ENCODE results near the gene TESK2. TPM values are rescaled to one million over a fixed set of nuclear protein-coding genes. Genes with fewer than 3 reads are reported as not detected.
"Not testable (repeated sequence)": the region's sequence is repeated elsewhere in the genome, so short reads cannot be mapped to it uniquely, and the experiment has no call there.

The TESK2 gene
- total and polyA plus RNA-seq, 2 of the 13 experiments (the other 11 are each of a cell fraction or from before 2014, with no cell fraction given), result 5.5 to 9.6 TPM

DNA sequence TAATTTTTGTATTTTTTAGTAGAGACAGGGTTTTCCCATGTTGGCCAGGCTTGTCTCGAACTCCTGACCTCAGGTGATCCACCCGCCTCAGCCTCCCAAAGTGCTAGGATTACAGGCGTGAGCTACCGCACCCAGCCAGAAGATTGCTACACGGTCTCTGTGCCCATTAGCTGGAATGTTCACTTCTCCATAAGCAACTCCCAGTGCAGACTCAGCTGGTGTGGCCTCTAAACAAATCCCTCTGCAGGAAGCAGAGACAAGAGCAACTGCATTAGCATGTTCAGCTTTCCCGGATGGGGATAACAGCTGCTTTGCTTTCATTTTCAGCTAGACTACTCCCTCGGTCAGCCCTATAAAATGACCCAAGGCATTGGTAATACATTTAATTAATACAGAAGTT, 130.0 kb downstream of the TESK2 start:
- WGBS (ENCODE audit: low lambda C conversion rate), result 81% methylated on average over 5 of the region's 7 CpGs
- H3K4me3 ChIP-seq (replicated peaks in 1 of 3; ENCODE audit: insufficient read depth in 1 of 3, low read depth in 2 of 3, low read length in 3 of 3); H3K9ac ChIP-seq (ENCODE audit: insufficient read depth, low read depth, low read length); BruUV-seq (replicated peaks); H3K9me3 ChIP-seq (ENCODE audit: low read length); H3K27me3 ChIP-seq (ENCODE audit: control insufficient read depth in 1 of 2, insufficient read depth in 2 of 2, low read length in 2 of 2); H4K20me1 ChIP-seq (ENCODE audit: insufficient read depth, low read length); H2AFZ ChIP-seq (ENCODE audit: low read length); H3K36me3 ChIP-seq (replicated peaks in 1 of 2; ENCODE audit: control insufficient read depth in 1 of 2, insufficient read depth in 2 of 2, low read length in 2 of 2); H3K27ac ChIP-seq (ENCODE audit: extremely low read length, insufficient read depth, low read length); FAIRE-seq; H3K79me2 ChIP-seq (ENCODE audit: insufficient read depth, low read length): not testable (repeated sequence)
- Histone ChIP-seq H3K4me2 (ENCODE audit: low read depth, low read length) (peak overlapping the region; percentile 9; the same call in 1 of the 2 replicates), H3K4me1 (ENCODE audit: insufficient read depth, low read length) (peaks cover 22% of the 10 kb centered on the region)
- intact Hi-C loops (cut with micrococcal nuclease; ENCODE audit: unreplicated experiment), result loop anchor here (1.0 kb wide), 1 partner anchor 132 kb away; no protein-coding TSS in a partner anchor
- DNase-seq (ENCODE audit: low spot score), result peak; percentile 23
- peak; percentile 68 for ATAC-seq
- CTCF ChIA-PET (ENCODE audit: low intra/inter-chr PET ratio, low total read pairs), result interaction anchor here (2.8 kb wide), 1 partner anchor 131 kb away, joined by 32 read pairs; the partner anchor contains the start of gene TESK2
- in situ Hi-C loops (cut with HindIII; ENCODE audit: extremely low pct_ligation_motif_present, low pct_unique_long_range_greater_than_20kb), result loop anchor here (25.0 kb wide), 1 partner anchor 226 kb away; the partner anchor contains the start of gene NASP
- POLR2A ChIA-PET, result interaction anchor here (1.0 to 2.2 kb wide), 3 partner anchors 21 to 132 kb away, joined by 3 to 10 read pairs (median 7); partner anchors contain the start of genes MUTYH and TOE1
- TF ChIP-seq TFAP4 (IDR thresholded peaks at IDR 0.05; ENCODE audit: borderline replicate concordance, low read depth) (0 out of 2 replicates have a peak, but pooled peaks have one; percentile 26), TEAD3 (CRISPR knock-in tag; optimal IDR thresholded peaks at IDR 0.05; ENCODE audit: borderline replicate concordance) (peak; percentile 9)

DNA sequence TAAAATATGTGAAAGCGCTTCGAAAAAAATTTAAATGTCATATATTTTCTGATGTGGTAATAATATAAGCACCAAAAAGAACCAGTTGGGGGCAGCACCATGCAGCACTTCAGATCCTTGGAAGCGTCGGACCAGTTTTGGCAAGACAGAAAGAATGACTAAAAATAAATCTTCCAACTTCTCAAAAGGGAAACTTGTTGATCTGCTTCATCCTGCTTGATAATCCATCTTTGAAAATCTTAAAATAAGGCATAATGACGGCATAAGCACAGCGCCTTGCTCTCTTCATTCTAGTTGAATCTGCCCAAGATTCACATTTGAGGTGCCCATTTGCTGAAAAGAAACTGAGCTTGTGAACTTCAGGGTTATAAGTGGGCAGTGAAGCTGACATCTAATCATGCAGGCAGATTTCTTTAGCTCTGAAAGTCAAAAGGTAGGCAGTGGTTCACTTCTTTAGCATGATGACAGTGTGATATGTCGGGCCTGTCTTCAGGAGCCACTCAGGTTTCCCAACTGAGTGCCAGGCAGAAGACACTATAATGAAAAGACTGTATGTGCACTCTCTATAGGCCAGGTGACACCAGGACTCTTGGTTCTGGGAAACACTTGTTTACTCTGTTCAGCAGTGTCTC, 131.0 kb downstream of the TESK2 start:
- DNase-seq (ENCODE audit: low spot score) (peak; percentile 40), FAIRE-seq (peak; percentile 47), ATAC-seq (peak; percentile 47)
- no TSS peak for BruUV-seq (replicated peaks)
- H3K9ac ChIP-seq (ENCODE audit: insufficient read depth, low read depth, low read length), result no peak overlapping the region
- H3K27ac ChIP-seq (ENCODE audit: extremely low read length, insufficient read depth, low read length), result no peak overlapping the region
- H2AFZ ChIP-seq (ENCODE audit: low read length), result no peak overlapping the region
- POLR2A ChIA-PET, result interaction anchor here (0.6 to 2.2 kb wide), 4 partner anchors 20 to 133 kb away, joined by 3 to 10 read pairs (median 5); partner anchors contain the start of genes MUTYH, TESK2 and TOE1
- no peaks in the 10 kb centered on the region for H3K36me3 ChIP-seq (replicated peaks in 1 of 2; ENCODE audit: control insufficient read depth in 1 of 2, insufficient read depth in 2 of 2, low read length in 2 of 2)
- H3K9me3 ChIP-seq (ENCODE audit: low read length), result no peaks in the 10 kb centered on the region
- intact Hi-C loops (cut with micrococcal nuclease; ENCODE audit: unreplicated experiment), result loop anchor here (1.0 to 5.0 kb wide), 2 partner anchors 133 to 212 kb away; no protein-coding TSS in a partner anchor
- H3K4me1 ChIP-seq (ENCODE audit: insufficient read depth, low read length), result peaks cover 32% of the 10 kb centered on the region
- H3K4me3 ChIP-seq (replicated peaks in 1 of 3; ENCODE audit: insufficient read depth in 1 of 3, low read depth in 2 of 3, low read length in 3 of 3), result no peak overlapping the region
- H3K4me2 ChIP-seq (ENCODE audit: low read depth, low read length), result peak overlapping the region; percentile 40
- CTCF ChIA-PET (ENCODE audit: low intra/inter-chr PET ratio, low total read pairs), result interaction anchor here (1.1 to 2.8 kb wide), 2 partner anchors 132 to 210 kb away, joined by 3 to 32 read pairs; partner anchors contain the start of gene TESK2
- WGBS (ENCODE audit: low lambda C conversion rate), result 49% methylated on average over 7 of the region's 7 CpGs
- no peaks in the 10 kb centered on the region for H3K27me3 ChIP-seq (ENCODE audit: control insufficient read depth in 1 of 2, insufficient read depth in 2 of 2, low read length in 2 of 2)
- no peaks in the 10 kb centered on the region for H4K20me1 ChIP-seq (ENCODE audit: insufficient read depth, low read length)
- in situ Hi-C loops (cut with HindIII; ENCODE audit: extremely low pct_ligation_motif_present, low pct_unique_long_range_greater_than_20kb), result loop anchor here (5.0 to 25.0 kb wide), 2 partner anchors 132 to 227 kb away; partner anchors contain the start of genes NASP and TESK2
- no peaks in the 10 kb centered on the region for H3K79me2 ChIP-seq (ENCODE audit: insufficient read depth, low read length)
- TF ChIP-seq MZF1 (CRISPR knock-in tag; IDR thresholded peaks at IDR 0.05; ENCODE audit: borderline replicate concordance), result no peak
- TF ChIP-seq MED13 (CRISPR knock-in tag; IDR thresholded peaks at IDR 0.05), result no peak
- TF ChIP-seq RFXAP (CRISPR knock-in tag; IDR thresholded peaks at IDR 0.05; ENCODE audit: borderline replicate concordance), result no peak
- TF ChIP-seq, protein P1, sequence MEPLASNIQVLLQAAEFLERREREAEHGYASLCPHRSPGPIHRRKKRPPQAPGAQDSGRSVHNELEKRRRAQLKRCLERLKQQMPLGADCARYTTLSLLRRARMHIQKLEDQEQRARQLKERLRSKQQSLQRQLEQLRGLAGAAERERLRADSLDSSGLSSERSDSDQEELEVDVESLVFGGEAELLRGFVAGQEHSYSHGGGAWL (CRISPR knock-in tag; IDR thresholded peaks at IDR 0.05), result no peak
- TF ChIP-seq, protein P2, sequence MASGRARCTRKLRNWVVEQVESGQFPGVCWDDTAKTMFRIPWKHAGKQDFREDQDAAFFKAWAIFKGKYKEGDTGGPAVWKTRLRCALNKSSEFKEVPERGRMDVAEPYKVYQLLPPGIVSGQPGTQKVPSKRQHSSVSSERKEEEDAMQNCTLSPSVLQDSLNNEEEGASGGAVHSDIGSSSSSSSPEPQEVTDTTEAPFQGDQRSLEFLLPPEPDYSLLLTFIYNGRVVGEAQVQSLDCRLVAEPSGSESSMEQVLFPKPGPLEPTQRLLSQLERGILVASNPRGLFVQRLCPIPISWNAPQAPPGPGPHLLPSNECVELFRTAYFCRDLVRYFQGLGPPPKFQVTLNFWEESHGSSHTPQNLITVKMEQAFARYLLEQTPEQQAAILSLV (CRISPR knock-in tag; IDR thresholded peaks at IDR 0.05; ENCODE audit: borderline replicate concordance), result no peak
- no peak for TF ChIP-seq ZNF543 (CRISPR knock-in tag; IDR thresholded peaks at IDR 0.05)
- 0 out of 2 replicates have a peak, but pooled peaks have one; percentile 13 for TF ChIP-seq HNF1B (CRISPR knock-in tag; IDR thresholded peaks at IDR 0.05)
- peak; percentile 58 for TF ChIP-seq SMC3 (IDR thresholded peaks at IDR 0.05; ENCODE audit: low read length)
- no peak for TF ChIP-seq ZNF441 (CRISPR knock-in tag; IDR thresholded peaks at IDR 0.05; ENCODE audit: borderline replicate concordance)
- no peak for TF ChIP-seq NFRKB (IDR thresholded peaks at IDR 0.05)
- peak; percentile 78 for TF ChIP-seq STAG1 (CRISPR knock-in tag; IDR thresholded peaks at IDR 0.05)
